HEK293 (cell line): ENCODE data around the gene PTH2R.

Source experiments
- CTCF ChIA-PET: fragments of 350-600 bp; formaldehyde crosslinking; extraction: SDS; loops from one replicate; lab custom pipeline; 2021; ENCODE audit warnings: antibody characterized with exemption; lab: Yijun Ruan, JAX
- POLR2A ChIA-PET: fragments of 300-600 bp; formaldehyde crosslinking; extraction: SDS; loops from one replicate; lab custom pipeline; 2020; ENCODE audit warnings: antibody characterized with exemption, inconsistent platforms; lab: Yijun Ruan, JAX
- H3K27ac ChIP-seq: fragments of 200-500 bp; sonication (Bioruptor generic); 2 replicates; pipeline ENCODE4 v1.5.1; 2014; ENCODE audit warnings: low read depth, low read length, control low read depth, inconsistent platforms; ENCODE audit errors: extremely low read depth
- H3K36me3 ChIP-seq, 2 experiments: fragments of 200-500 bp in 1 of 2; sonication (Bioruptor generic) in 1 of 2; 1 replicate in 1 of 2; 2 replicates in 1 of 2; pipeline ENCODE4 v1.5.1; 2014 to 2017; ENCODE audit warnings: inconsistent platforms in 2 of 2, low read length in 2 of 2; ENCODE audit not compliant: control insufficient read depth in 2 of 2, insufficient read depth in 1 of 2
- H3K4me1 ChIP-seq: fragments of 200-500 bp; sonication (Bioruptor generic); 2 replicates; pipeline ENCODE4 v1.5.1; 2014; ENCODE audit warnings: mild to moderate bottlenecking, low read length, inconsistent platforms; ENCODE audit not compliant: control insufficient read depth, insufficient read depth
- H3K4me3 ChIP-seq: 2 replicates; pipeline ENCODE4 v1.5.1; 2011; ENCODE audit warnings: low read depth, mild to moderate bottlenecking, control low read depth, low read length, moderate library complexity
- H3K9me3 ChIP-seq: fragments of 200-500 bp; sonication (Bioruptor generic); 2 replicates; pipeline ENCODE4 v1.5.1; 2014; ENCODE audit warnings: low read depth, low read length, inconsistent platforms; ENCODE audit not compliant: control insufficient read depth, insufficient read depth
- ATF2 ChIP-seq: fragments of 450-650 bp; formaldehyde crosslinking; IDR thresholded peaks from 2 replicates; pipeline ENCODE4 v1.5.1; 2016; ENCODE audit warnings: missing biosample characterization, missing genetic modification characterization, low read depth
- BCL11A ChIP-seq: fragments of 450-650 bp; formaldehyde crosslinking; IDR thresholded peaks from 2 replicates; pipeline ENCODE4 v1.5.1; 2016; ENCODE audit warnings: low read depth, missing biosample characterization, missing genetic modification characterization
- ELK4 ChIP-seq: IDR thresholded peaks from 2 replicates; pipeline ENCODE4 v1.6.1; 2011; ENCODE audit warnings: mild to moderate bottlenecking, low read depth, low read length, borderline replicate concordance
- GFI1B ChIP-seq: fragments of 450-650 bp; formaldehyde crosslinking; IDR thresholded peaks from 2 replicates; pipeline ENCODE4 v1.5.1; 2016; ENCODE audit warnings: missing biosample characterization, missing genetic modification characterization
- HOXC10 ChIP-seq: sonication (generic); formaldehyde crosslinking; IDR thresholded peaks from 2 replicates; pipeline ENCODE4 v1.8.1; 2023; ENCODE audit warnings: mild to moderate bottlenecking, missing genetic modification reagents
- KLF10 ChIP-seq: fragments of 450-650 bp; IDR thresholded peaks from 2 replicates; pipeline ENCODE4 v1.5.1; 2018; ENCODE audit warnings: missing biosample characterization, mild to moderate bottlenecking, missing genetic modification characterization
- KLF8 ChIP-seq: fragments of 450-650 bp; formaldehyde crosslinking; IDR thresholded peaks from 2 replicates; pipeline ENCODE4 v1.5.1; 2016; ENCODE audit warnings: missing biosample characterization, missing genetic modification characterization
- OVOL3 ChIP-seq: fragments of 450-650 bp; formaldehyde crosslinking; IDR thresholded peaks from 2 replicates; pipeline ENCODE4 v1.5.1; 2016; ENCODE audit warnings: missing biosample characterization, missing genetic modification characterization
- REPIN1 ChIP-seq: fragments of 450-650 bp; formaldehyde crosslinking; IDR thresholded peaks from 2 replicates; pipeline ENCODE4 v1.5.1; 2017; ENCODE audit warnings: missing biosample characterization, missing genetic modification characterization, low read depth
- SCRT2 ChIP-seq: fragments of 450-650 bp; formaldehyde crosslinking; IDR thresholded peaks from 2 replicates; pipeline ENCODE4 v1.5.1; 2016; ENCODE audit warnings: missing biosample characterization, missing genetic modification characterization
- ZBTB48 ChIP-seq: fragments of 450-650 bp; formaldehyde crosslinking; IDR thresholded peaks from 2 replicates; pipeline ENCODE4 v1.5.1; 2016; ENCODE audit warnings: missing biosample characterization, missing genetic modification characterization
- ZBTB49 ChIP-seq: fragments of 450-650 bp; formaldehyde crosslinking; IDR thresholded peaks from 2 replicates; pipeline ENCODE4 v1.5.1; 2016; ENCODE audit warnings: missing biosample characterization, missing genetic modification characterization, low read depth
- ZBTB8A ChIP-seq: fragments of 450-650 bp; formaldehyde crosslinking; IDR thresholded peaks from 2 replicates; pipeline ENCODE4 v1.5.1; 2016; ENCODE audit warnings: missing biosample characterization, missing genetic modification characterization
- ZIC2 ChIP-seq: fragments of 450-650 bp; formaldehyde crosslinking; IDR thresholded peaks from 2 replicates; pipeline ENCODE4 v1.5.1; 2016; ENCODE audit warnings: missing biosample characterization, missing genetic modification characterization
- ZNF214 ChIP-seq: fragments of 450-650 bp; formaldehyde crosslinking; IDR thresholded peaks from 2 replicates; pipeline ENCODE4 v1.5.1; 2017; ENCODE audit warnings: missing biosample characterization, mild to moderate bottlenecking, missing genetic modification characterization, borderline replicate concordance
- ZNF292 ChIP-seq: fragments of 450-650 bp; formaldehyde crosslinking; IDR thresholded peaks from 2 replicates; pipeline ENCODE4 v1.5.1; 2016; ENCODE audit warnings: low read depth, missing biosample characterization, missing genetic modification characterization, borderline replicate concordance
- ZNF394 ChIP-seq: fragments of 450-650 bp; formaldehyde crosslinking; IDR thresholded peaks from 2 replicates; pipeline ENCODE4 v1.5.1; 2016; ENCODE audit warnings: missing biosample characterization, missing genetic modification characterization, mild to moderate bottlenecking, moderate library complexity, borderline replicate concordance
- ZNF449 ChIP-seq: fragments of 450-650 bp; formaldehyde crosslinking; IDR thresholded peaks from 2 replicates; pipeline ENCODE4 v1.5.1; 2017; ENCODE audit warnings: missing biosample characterization, mild to moderate bottlenecking, missing genetic modification characterization, moderate library complexity
- ZNF544 ChIP-seq: fragments of 450-650 bp; formaldehyde crosslinking; IDR thresholded peaks from 2 replicates; pipeline ENCODE4 v1.5.0; 2017; ENCODE audit warnings: missing biosample characterization, missing genetic modification characterization
- ZNF560 ChIP-seq: fragments of 450-650 bp; formaldehyde crosslinking; IDR thresholded peaks from 2 replicates; pipeline ENCODE4 v1.5.1; 2017; ENCODE audit warnings: missing biosample characterization, missing genetic modification characterization, borderline replicate concordance
- ZNF585B ChIP-seq: fragments of 450-650 bp; formaldehyde crosslinking; IDR thresholded peaks from 2 replicates; pipeline ENCODE4 v1.5.1; 2016; ENCODE audit warnings: missing biosample characterization, missing genetic modification characterization
- ZNF610 ChIP-seq: fragments of 450-650 bp; formaldehyde crosslinking; IDR thresholded peaks from 2 replicates; pipeline ENCODE4 v1.5.1; 2016; ENCODE audit warnings: missing biosample characterization, missing genetic modification characterization, borderline replicate concordance
- ZNF623 ChIP-seq: fragments of 450-650 bp; formaldehyde crosslinking; IDR thresholded peaks from 2 replicates; pipeline ENCODE4 v1.5.1; 2016; ENCODE audit warnings: missing biosample characterization, missing genetic modification characterization
- ZNF654 ChIP-seq: fragments of 450-650 bp; formaldehyde crosslinking; IDR thresholded peaks from 2 replicates; pipeline ENCODE4 v1.5.1; 2016; ENCODE audit warnings: low read depth, missing biosample characterization, missing genetic modification characterization
- ZNF664 ChIP-seq: fragments of 450-650 bp; formaldehyde crosslinking; IDR thresholded peaks from 2 replicates; pipeline ENCODE4 v1.5.1; 2016; ENCODE audit warnings: missing biosample characterization, missing genetic modification characterization
- ZNF670 ChIP-seq: fragments of 450-650 bp; formaldehyde crosslinking; IDR thresholded peaks from 2 replicates; pipeline ENCODE4 v1.5.1; 2016; ENCODE audit warnings: missing biosample characterization, missing genetic modification characterization, low read depth
- ZNF704 ChIP-seq: fragments of 450-650 bp; formaldehyde crosslinking; IDR thresholded peaks from 2 replicates; pipeline ENCODE4 v1.5.1; 2016; ENCODE audit warnings: missing biosample characterization, missing genetic modification characterization
- ZNF707 ChIP-seq: fragments of 450-650 bp; formaldehyde crosslinking; IDR thresholded peaks from 2 replicates; pipeline ENCODE4 v1.5.1; 2016; ENCODE audit warnings: missing biosample characterization, missing genetic modification characterization
- ZNF76 ChIP-seq: fragments of 450-650 bp; formaldehyde crosslinking; IDR thresholded peaks from 2 replicates; pipeline ENCODE4; 2016; ENCODE audit warnings: low read depth, missing biosample characterization, missing genetic modification characterization, borderline replicate concordance
- ZNF843 ChIP-seq: fragments of 450-650 bp; formaldehyde crosslinking; IDR thresholded peaks from 2 replicates; pipeline ENCODE4 v1.5.1; 2016; ENCODE audit warnings: missing biosample characterization, missing genetic modification characterization

PTH2R gene

GRCh38 chr2:208366215-208367127 is 40.1 kb upstream of the PTH2R start:
- no peaks in the 10 kb centered on the region for H3K36me3 ChIP-seq
- ChIA-PET POLR2A (no interaction called here), CTCF (interaction anchor here (0.7 kb wide), 1 partner anchor 1592 kb away, joined by 3 read pairs; no protein-coding TSS in a partner anchor)
- no peak overlapping the region for H3K4me3 ChIP-seq
- no peaks in the 10 kb centered on the region for H3K4me1 ChIP-seq
- TF ChIP-seq ZNF544 (no peak), ZNF623 (tag by site-specific recombination) (no peak), ZNF76 (no peak), KLF10 (tag by site-specific recombination) (no peak), ZNF560 (no peak), ZIC2 (tag by site-specific recombination) (no peak), ZNF394 (no peak), ZNF843 (no peak), ZNF214 (no peak), ELK4 (no peak), ZNF707 (tag by site-specific recombination) (no peak), ZNF670 (tag by site-specific recombination) (no peak), SCRT2 (tag by site-specific recombination) (no peak), ATF2 (tag by site-specific recombination) (no peak), BCL11A (no peak), ZNF610 (tag by site-specific recombination) (no peak), REPIN1 (tag by site-specific recombination) (no peak), GFI1B (tag by site-specific recombination) (no peak), ZBTB48 (tag by site-specific recombination) (no peak), HOXC10 (no peak)
- no peaks in the 10 kb centered on the region for H3K9me3 ChIP-seq
- H3K27ac ChIP-seq: no peak overlapping the region

GRCh38 chr2:208369091-208369490 is 37.5 kb upstream of the PTH2R start:
- no peak overlapping the region for H3K27ac ChIP-seq
- CTCF ChIA-PET: interaction anchor here (0.5 to 0.6 kb wide), 3 partner anchors 184 to 992 kb away, joined by 3 read pairs; no protein-coding TSS in a partner anchor
- no peaks in the 10 kb centered on the region for H3K4me1 ChIP-seq
- POLR2A ChIA-PET: interaction anchor here (0.7 kb wide), 1 partner anchor 23 kb away, joined by 5 read pairs; no protein-coding TSS in a partner anchor
- H3K4me3 ChIP-seq: no peak overlapping the region
- H3K9me3 ChIP-seq: no peaks in the 10 kb centered on the region
- H3K36me3 ChIP-seq: no peaks in the 10 kb centered on the region
- TF ChIP-seq ZNF704 (tag by site-specific recombination): no peak
- no peak for TF ChIP-seq ZNF654 (tag by site-specific recombination)
- no peak for TF ChIP-seq OVOL3
- TF ChIP-seq ZBTB8A: no peak
- no peak for TF ChIP-seq ZNF449 (tag by site-specific recombination)
- TF ChIP-seq ZNF664 (tag by site-specific recombination): no peak
- TF ChIP-seq ZNF585B (tag by site-specific recombination): no peak
- TF ChIP-seq ZNF292: no peak
- TF ChIP-seq ZBTB49 (tag by site-specific recombination): no peak
- no peak for TF ChIP-seq KLF8
